ENCODE data around the gene NFIA. TPM values are rescaled to one million over a fixed set of nuclear protein-coding genes. Genes with fewer than 3 reads are reported as not detected.

NFIA gene
- total RNA-seq, 1 donor from 2014 or later = 1.2 TPM

- Mint-ChIP-seq H3K27me3 (peaks cover 76% of the 10 kb centered on the region), H3K4me3 (ENCODE audit: low read depth) (no peak overlapping the region), H3K27ac (no peak overlapping the region), H3K36me3 (ENCODE audit: insufficient read depth) (no peaks in the 10 kb centered on the region), H3K9me3 (ENCODE audit: low read depth) (no peaks in the 10 kb centered on the region), H3K4me1 (ENCODE audit: low read depth) (peaks cover 6% of the 10 kb centered on the region)
- TF ChIP-seq CTCF (IDR thresholded peaks at IDR 0.05; ENCODE audit: unreplicated experiment) = no peak
- no peak for DNase-seq (ENCODE audit: low spot score, unreplicated experiment)
These were observed 56.8 kb downstream of the NFIA start for GRCh38 chr1:61138921-61139774.

GRCh38 chr1:61139775-61140549 is 57.6 kb downstream of the NFIA start:
- Mint-ChIP-seq H3K27me3 (peaks cover 79% of the 10 kb centered on the region), H3K27ac (no peak overlapping the region), H3K36me3 (ENCODE audit: insufficient read depth) (no peaks in the 10 kb centered on the region), H3K4me1 (ENCODE audit: low read depth) (peaks cover 8% of the 10 kb centered on the region), H3K4me3 (ENCODE audit: low read depth) (no peak overlapping the region), H3K9me3 (ENCODE audit: low read depth) (no peaks in the 10 kb centered on the region)
- DNase-seq (ENCODE audit: low spot score, unreplicated experiment) = no peak
- TF ChIP-seq CTCF (IDR thresholded peaks at IDR 0.05; ENCODE audit: unreplicated experiment) = no peak

GRCh38 chr1:61140778-61141177 is 58.4 kb downstream of the NFIA start:
- Mint-ChIP-seq H3K27ac (no peak overlapping the region), H3K36me3 (ENCODE audit: insufficient read depth) (no peaks in the 10 kb centered on the region), H3K4me3 (ENCODE audit: low read depth) (no peak overlapping the region), H3K4me1 (ENCODE audit: low read depth) (peaks cover 8% of the 10 kb centered on the region), H3K9me3 (ENCODE audit: low read depth) (no peaks in the 10 kb centered on the region), H3K27me3 (peaks cover 84% of the 10 kb centered on the region)
- TF ChIP-seq CTCF (IDR thresholded peaks at IDR 0.05; ENCODE audit: unreplicated experiment) = no peak
- DNase-seq (ENCODE audit: low spot score, unreplicated experiment) = no peak

GRCh38 chr1:61141288-61142042 is 59.1 kb downstream of the NFIA start:
- no peak overlapping the region for H3K27ac Mint-ChIP-seq
- no peak for DNase-seq (ENCODE audit: low spot score, unreplicated experiment)
- H3K9me3 Mint-ChIP-seq (ENCODE audit: low read depth) = no peaks in the 10 kb centered on the region
- H3K4me1 Mint-ChIP-seq (ENCODE audit: low read depth) = peaks cover 8% of the 10 kb centered on the region
- no peak overlapping the region for H3K4me3 Mint-ChIP-seq (ENCODE audit: low read depth)
- H3K36me3 Mint-ChIP-seq (ENCODE audit: insufficient read depth) = no peaks in the 10 kb centered on the region
- peaks cover 86% of the 10 kb centered on the region for H3K27me3 Mint-ChIP-seq
- TF ChIP-seq CTCF (IDR thresholded peaks at IDR 0.05; ENCODE audit: unreplicated experiment) = no peak

GRCh38 chr1:61142043-61142440 is 59.7 kb downstream of the NFIA start:
- Mint-ChIP-seq H3K27ac (no peak overlapping the region), H3K4me3 (ENCODE audit: low read depth) (no peak overlapping the region), H3K36me3 (ENCODE audit: insufficient read depth) (no peaks in the 10 kb centered on the region), H3K4me1 (ENCODE audit: low read depth) (peaks cover 8% of the 10 kb centered on the region), H3K9me3 (ENCODE audit: low read depth) (no peaks in the 10 kb centered on the region), H3K27me3 (peaks cover 86% of the 10 kb centered on the region)
- TF ChIP-seq CTCF (IDR thresholded peaks at IDR 0.05; ENCODE audit: unreplicated experiment) = no peak
- no peak for DNase-seq (ENCODE audit: low spot score, unreplicated experiment)

Data from progenitor cell of endocrine pancreas (in vitro differentiated cells).